Thyroid gland (tissue), 4 donors: Measurements from ENCODE around the gene BAK1.

Experiments
- POLR2A ChIP-seq, 2 donors: fragments of 450-650 bp; IDR thresholded peaks; one replicate each; pipeline ENCODE4 v1.6.1; 2017; ENCODE audit warnings: antibody characterized with exemption in 2 of 2, mild to moderate bottlenecking in 2 of 2, moderate library complexity in 1 of 2
- TF ChIP-seq, protein P1 (sequence below), 6 experiments: fragments of 200-600 bp in 3 of 6; fragments of 450-650 bp in 3 of 6; sonication (generic) in 3 of 6; IDR thresholded peaks; one replicate each; pipeline ENCODE4 v1.5.1; 2016 to 2019; ENCODE audit warnings: antibody characterized with exemption in 6 of 6, mild to moderate bottlenecking in 2 of 6, inconsistent platforms in 1 of 6, moderate library complexity in 1 of 6

DNA sequence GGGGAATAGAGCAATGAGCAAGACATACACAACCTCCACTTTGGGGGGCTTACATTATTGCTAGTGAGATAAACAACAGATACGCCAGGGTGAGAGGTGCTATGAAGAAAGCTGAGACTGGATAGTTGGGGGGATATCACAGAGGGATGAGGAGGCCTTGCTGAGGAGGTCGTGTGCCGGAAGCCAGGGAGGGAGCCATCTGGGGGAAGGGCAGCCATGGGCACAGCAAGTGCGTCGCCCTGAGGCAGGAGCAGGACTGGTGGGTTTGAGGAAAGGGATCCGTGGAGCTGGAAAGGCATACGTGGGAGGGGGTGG is 12.2 kb upstream of the BAK1 start:
- TF ChIP-seq, protein P1, sequence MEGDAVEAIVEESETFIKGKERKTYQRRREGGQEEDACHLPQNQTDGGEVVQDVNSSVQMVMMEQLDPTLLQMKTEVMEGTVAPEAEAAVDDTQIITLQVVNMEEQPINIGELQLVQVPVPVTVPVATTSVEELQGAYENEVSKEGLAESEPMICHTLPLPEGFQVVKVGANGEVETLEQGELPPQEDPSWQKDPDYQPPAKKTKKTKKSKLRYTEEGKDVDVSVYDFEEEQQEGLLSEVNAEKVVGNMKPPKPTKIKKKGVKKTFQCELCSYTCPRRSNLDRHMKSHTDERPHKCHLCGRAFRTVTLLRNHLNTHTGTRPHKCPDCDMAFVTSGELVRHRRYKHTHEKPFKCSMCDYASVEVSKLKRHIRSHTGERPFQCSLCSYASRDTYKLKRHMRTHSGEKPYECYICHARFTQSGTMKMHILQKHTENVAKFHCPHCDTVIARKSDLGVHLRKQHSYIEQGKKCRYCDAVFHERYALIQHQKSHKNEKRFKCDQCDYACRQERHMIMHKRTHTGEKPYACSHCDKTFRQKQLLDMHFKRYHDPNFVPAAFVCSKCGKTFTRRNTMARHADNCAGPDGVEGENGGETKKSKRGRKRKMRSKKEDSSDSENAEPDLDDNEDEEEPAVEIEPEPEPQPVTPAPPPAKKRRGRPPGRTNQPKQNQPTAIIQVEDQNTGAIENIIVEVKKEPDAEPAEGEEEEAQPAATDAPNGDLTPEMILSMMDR (IDR thresholded peaks at IDR 0.05), result no peak
- TF ChIP-seq POLR2A (IDR thresholded peaks at IDR 0.05), result no peak
